ENCODE results near the gene EPGN.
"Not testable (repeated sequence)": the region's sequence is repeated elsewhere in the genome, so short reads cannot be mapped to it uniquely, and the experiment has no call there.

Gene EPGN

DNA sequence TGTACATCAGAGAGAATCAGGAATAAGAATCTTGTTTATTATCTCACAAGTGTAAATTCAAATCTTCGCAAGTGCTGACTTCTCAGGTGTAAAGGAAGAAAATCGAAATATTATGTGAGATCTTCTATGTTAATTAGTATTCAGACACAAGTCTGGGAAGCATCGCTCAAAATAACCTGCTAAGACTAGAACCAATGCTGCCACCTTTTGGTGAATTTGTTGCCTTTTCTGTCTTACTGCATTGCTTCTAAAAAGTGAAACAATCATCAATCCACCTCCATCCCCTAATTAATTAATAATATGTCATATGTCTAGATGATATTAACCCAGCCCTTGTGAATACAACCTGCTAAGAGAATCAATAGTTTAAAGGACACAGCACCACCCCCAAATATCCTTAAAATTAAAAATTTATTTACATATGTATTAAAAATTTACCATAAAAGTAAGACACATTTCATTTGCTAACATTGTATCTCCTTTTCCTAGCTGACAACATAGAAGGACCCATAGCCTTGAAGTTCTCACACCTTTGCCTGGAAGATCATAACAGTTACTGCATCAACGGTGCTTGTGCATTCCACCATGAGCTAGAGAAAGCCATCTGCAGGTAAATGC lies 3.5 kb downstream of the EPGN start:
- DNase-seq = no peak

DNA sequence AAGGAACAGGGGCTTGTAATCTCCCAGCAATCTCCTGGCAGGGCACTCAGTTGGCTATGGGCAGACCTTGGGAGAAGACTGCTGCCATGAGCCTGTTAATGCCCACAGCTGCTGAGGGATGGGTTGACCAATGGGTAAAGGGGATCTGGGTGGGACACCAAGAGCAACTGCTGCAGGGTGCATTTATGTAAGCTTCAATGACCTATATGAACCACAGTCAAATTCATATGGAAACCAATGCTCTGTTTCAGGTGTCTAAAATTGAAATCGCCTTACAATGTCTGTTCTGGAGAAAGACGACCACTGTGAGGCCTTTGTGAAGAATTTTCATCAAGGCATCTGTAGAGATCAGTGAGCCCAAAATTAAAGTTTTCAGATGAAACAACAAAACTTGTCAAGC lies 6.1 kb downstream of the EPGN start:
- DNase-seq = no peak

DNA sequence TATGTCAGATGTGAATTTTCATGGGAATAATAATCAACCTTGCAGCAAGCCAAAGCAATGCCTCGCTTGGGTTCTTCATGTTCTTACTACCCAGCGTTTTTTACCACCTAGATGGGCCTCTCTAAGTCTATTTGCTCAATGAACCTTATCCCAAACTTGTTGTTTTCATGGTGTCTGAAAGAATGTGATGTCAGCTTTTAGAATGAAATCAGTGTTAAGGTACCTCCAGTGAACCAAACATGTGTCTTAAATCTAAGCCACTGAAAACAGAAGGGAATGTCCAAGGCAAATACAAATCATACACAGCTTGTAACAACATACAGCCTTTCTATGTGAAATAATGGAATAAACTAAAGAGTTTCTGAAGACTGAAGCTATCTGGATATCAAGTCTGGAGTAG lies 6.7 kb downstream of the EPGN start:
- no peak for DNase-seq

DNA sequence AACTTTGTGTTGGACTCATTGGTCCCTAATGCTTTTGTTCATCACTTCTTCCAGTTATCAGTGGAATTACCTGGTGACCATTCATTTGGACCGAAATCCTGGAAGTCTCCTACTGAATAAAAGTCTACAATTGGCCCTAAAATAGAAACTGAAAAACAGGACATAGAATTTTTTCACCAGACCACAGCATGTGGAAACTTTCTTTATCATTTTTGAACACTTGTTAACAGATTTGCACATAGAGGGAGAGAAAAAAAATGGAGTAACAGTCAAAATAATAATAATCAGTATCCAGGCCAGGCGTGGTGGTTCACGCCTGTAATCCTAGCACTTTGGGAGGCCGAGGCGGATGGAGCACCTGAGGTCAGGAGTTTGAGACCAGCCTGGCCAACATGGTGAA lies 7.1 kb downstream of the EPGN start:
- no peak for DNase-seq

DNA sequence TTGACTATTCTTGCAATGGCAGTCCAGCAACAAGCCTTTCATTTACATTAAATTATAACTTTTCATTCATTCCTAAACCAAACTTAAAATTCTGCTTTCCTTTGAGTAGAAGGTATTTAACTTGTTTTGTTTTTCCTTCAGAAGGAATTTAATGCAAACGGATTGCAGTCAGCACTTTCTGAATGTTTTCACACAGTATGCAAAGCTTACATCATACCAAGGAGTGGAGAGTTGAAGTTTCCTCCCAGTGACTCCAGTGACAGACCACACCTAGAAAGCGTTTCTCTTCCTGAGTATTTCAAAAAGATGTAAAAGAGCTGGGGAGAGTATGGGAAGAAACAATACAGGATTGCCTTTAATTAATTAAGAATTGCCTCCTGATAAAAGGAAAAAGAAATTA lies 8.1 kb downstream of the EPGN start:
- DNase-seq = no peak

DNA sequence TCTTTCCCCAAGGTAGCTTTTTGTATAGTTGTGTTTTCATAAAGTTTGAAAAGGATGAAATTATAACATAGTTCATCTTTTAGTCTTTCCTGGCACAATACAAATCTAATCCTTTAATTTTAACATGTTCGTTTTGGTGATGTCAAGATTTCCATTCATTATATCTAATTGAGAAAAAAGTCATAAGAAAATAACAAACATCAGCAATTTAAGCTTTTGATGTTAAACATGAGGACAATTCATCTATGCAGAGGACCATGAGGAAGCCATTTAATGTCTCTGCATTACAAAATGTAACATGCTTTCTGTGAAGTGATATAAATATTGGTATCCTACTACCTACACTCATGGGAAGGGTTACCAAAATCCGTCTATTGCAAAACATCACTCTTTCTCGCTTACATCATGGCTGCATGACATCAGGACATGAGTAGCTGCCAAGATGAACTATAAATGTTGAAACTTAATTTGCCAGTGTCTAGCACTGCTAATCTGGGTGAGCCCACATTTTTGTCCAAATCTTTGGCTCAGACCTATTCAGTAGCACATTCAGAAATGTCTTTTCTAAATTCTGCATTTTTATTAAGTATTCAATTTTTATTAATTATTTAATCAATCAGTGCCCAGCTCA lies 9.5 kb downstream of the EPGN start:
- DNase-seq = no peak

DNA sequence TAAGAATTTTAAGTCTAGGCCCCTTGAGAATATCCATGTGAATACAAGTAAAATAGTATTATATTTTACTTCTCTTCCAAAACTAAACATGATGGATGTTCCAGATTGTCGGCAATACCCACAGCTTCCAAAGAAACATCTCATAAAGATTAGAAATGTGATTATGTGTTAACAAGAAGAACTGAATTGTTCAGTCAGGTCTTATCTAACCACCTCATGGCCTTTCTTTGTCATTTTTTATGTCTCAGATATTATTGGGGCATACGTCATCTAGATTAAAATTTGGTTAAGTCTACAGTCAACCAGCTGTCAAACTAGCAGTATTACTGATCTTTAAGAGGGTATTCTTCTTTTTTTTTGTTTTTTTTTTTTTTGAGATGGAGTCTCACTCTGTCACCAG lies 10.0 kb downstream of the EPGN start:
- no peak for DNase-seq

DNA sequence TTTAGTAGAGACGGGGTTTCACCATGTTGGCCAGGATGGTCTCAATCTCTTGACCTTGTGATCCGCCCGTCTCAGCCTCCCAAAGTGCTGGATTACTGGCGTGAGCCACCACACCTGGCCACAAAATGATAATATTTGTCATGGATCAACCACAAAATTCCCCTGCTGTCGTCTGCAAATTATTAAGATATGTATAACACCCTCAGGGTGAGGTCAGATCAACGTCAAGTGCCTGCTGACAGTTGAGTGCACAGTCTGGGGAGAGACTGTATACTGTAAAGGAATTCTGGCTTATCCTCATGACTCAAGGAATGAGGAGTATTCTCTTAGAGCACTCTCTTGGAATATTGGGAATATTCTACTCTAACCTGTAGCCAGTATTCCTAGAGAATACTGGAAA lies 11.2 kb downstream of the EPGN start:
- DNase-seq = no peak

DNA sequence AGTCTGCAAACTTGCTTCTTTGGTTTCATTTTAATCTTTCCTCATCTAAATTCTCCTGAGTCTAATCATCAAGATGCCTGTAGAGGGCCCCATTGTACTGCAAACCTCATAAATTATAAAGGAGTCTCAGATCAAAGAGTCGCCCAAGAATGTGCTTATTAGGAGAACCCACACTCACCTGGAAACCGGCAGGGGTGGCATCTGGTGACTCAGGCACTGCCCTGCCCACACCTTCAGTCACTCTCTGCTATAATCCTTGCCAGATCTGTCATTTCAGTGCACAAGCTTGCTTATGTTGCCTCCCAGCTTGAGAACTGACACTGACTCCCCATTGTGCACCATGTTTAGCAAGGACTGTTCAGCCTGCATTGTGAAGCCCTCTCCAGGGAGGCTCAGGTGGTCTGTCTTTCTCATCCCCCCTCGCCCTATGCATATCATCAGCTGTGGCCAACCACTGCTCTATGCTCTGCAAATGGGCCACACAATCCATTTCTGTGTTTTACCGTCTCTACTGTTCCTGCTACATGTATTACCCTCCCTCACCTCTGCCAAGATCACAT lies 12.4 kb downstream of the EPGN start:
- peak; percentile 56 for DNase-seq

DNA sequence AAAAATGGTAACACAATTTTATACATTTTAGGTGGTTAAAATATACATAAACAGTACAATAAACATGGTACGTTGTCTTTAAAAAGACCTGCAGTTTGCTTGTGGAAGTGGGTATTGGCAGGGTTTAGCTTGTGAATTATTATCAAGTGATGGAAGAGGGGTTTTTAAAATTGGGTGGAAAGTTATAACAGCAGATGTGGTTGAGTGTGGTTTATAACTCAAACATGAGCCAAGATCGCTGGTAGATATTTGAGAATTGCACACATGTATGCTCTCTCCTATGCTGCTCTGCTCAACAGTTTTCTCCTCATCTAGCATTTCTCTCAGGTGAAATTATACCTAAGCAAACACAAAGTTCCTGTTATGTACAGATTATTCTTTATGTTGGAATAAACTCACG lies 14.0 kb downstream of the EPGN start:
- no peak for DNase-seq

DNA sequence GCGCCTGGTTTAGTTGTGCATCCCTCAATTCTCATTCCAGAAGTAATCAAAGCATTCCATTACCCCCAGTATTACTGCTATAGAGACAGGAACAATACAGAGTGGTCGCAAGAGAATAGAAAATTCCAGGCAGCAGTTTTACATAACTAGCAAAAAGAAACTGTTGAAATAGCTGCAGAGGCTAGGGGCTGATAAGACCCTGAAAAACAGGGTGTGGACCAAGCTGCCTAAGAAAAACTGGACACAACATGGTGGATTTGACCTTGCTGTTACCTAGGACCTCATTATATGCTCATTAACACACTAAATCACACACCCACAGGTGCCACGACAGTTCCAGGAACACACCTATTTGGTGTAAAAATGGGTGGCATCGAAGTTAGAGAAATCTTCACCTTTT lies 15.4 kb downstream of the EPGN start:
- DNase-seq = no peak

DNA sequence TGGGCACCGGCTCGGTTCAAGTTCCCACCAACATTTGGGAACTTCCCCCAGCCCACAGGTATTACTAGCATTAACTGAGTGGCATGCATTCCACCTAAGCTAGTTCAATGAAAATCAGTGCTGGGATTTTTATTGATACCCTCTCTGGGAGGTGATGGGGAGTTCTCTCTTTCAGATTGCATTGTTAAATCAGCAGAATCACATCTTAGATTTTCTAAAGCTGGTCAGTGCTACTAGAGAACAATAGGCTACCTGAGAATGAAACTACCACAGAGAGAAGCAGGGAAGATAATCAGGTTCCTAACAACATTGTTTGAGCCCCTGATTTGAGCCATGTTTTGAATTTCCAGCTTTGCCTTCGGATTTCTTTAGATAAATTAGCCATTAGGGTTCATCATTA lies 16.0 kb downstream of the EPGN start:
- DNase-seq = no peak

DNA sequence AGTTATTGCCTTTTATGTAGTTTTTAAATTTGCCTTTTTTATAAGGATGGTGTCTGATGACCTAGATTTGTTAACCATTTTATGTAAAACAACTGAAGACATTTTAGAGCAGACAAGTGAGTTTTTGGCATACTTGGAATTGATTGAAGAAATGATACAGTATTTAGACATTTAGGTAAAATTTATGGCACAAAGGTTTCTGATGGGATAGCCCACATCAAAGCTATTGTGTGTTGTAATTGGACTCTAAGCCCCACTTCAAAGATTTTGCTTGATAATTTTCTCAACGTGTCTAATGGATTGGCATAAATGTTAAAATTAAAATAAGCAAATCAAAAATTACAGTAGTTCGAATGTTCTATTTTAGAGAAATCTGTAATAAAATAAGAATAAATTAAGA lies 17.6 kb downstream of the EPGN start:
- no peak for DNase-seq

DNA sequence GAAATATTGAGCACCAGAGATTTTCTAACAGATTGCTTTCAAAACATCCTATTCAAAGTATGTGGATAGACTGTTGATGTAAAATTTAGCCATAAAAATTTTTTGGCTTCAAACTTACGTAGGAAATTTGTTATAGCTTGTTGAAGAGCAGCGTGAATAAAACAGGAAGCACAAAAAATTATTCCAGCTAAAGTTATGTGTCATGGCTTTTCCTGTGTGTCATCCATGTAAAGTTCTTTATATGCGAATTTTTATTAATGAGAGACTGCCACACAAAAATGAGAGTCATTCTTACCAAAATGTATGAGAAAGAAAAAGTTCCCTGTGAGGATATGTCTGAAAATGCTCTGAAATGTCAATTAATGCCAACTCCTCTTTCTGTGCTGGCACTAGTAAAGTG lies 19.5 kb downstream of the EPGN start:
- no peak for DNase-seq

DNA sequence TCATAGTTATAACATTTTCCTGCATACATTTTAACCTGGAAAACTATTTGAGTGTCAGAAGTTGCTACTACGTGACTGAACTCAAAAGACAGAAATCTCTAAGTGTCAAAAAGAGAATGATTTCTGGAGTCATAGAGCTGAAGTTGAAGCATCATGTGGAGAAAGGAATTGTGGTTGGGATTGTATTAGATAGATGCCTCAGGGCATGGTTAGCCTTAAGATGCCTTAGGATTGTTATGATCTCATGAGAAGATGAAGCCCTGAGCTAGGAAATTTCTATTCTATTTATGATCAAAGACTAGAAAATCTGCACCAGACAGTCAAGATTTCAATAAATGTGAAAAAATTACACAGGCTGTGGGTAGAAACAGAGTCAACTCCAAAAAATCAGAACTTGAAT lies 20.2 kb downstream of the EPGN start:
- DNase-seq = no peak

DNA sequence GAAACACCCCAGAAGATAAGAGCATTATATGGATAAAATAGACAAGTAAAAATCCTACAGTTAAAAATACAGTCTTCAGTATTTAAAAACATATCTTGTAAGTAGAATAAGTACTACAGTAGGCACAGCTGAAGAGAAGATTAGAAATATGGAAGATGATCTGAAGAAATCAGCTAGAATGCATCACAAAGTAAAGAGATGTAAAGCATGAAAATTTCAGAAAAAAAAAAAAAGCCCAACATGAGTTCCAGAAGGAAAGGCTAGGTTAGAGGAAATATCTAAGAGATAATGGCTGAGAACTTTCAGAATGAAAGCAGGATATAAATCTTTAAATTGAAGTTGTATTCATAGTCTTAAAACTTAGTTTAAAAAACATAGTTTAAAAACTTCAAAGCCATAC lies 21.0 kb downstream of the EPGN start:
- no peak for DNase-seq

DNA sequence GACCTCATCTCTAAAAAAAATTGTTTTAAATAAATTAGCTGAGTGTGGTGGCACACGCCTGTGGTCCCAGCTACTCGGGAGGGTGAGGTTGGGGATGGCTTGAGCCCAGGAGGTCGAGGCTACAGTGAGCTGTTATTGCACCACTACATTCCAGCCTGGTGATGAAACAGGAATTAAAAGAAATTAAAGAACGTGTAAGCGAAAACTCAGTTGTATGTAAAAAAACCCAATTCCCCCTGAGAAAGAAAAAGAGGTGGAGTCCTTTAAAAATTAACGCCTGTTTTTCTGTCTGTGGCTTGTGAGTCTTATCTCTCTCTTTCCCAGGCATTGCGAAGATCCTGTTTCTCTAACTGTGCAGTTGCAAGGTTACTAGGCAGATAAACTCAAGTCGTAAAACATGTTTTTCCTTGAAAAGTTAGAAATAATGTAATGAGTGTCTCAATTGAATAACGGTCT lies 22.1 kb downstream of the EPGN start:
- no peak for DNase-seq

DNA sequence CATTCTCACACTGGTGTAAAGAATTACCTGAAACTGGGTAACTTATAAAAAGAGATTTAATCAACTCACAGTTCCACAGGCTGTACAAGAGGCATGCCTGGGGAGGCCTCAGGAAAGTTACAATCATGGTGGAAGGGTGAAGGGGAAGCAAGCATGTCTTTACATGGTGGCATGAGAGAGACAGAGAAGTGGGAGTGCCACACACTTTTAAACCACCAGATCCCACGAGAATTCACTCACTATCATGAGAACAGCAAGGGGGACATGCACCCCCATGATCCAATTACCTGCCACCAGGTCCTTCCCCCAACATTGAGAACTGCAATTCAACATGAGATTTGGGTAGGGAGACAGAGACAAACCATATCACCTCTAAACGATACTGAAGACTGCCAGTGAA lies 23.0 kb downstream of the EPGN start:
- DNase-seq = no peak

DNA sequence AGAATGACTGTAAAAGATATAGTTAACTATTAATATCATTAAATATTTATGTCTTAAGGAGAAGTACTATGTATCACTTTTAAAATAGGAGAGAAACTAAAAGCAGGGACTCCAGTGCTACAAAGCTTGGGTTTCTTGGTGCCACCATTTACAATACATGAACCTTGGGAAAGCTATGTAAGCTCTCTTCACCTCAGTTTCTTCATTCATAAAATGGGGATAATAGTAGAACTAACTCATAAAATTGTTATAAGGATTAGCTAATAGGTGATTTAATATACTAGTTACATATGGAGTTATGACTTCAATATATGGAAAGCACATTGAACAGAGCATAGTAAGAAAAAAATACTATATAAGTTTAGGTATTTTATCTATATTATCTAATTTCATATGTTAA lies 23.7 kb downstream of the EPGN start:
- DNase-seq = no peak

DNA sequence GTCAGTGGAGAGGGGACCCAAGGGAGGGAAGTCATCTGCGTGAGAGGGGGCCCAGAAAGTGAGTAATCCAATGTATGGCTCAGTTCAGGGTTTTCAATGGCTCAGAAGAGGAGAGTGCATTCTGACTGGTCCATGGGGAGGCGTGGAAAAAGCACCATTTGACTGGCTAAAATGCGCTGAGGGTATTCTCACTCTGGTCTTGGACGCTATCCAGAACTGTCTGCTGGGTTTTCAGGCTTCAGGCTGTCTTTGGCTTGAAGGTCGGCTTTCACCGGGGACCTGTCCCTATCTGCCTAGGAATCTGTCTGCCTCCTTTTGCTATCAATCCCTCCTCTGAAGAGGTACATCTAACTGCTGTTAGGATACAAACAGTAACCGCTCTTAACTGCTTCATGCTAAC lies 26.4 kb downstream of the EPGN start:
- DNase-seq = no peak

DNA sequence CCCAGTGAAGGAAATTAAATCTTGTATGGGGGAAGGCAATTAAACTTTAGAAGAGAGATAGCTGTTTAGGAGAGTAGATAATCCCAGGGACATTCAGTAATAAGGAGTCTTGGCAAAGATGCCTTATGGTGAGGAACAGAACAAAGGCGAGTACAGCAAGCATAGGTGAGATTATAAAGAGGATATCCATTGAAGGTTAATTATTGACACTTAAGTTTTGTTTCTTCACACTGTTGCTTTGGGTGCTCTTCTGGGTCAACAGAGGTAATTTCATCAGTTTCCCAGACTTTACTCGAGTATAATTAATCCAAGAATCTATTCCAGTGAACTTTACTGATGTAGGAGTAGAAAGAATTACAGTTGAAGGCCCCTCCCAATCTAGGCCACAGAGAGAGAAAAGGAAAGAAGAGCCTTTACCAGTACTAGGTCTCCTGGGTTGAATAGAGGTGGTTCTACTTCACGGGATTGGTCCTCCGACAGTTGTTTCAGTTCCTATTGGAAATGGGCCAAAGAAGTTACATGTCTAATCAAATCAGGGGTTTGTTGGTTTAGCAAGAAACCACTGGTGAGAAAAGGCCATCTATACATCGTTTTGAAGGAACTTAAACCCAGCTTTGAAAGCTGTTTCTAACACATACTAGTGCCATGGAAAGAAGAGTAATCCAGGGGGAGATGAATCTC lies 27.2 kb downstream of the EPGN start:
- DNase-seq = no peak

DNA sequence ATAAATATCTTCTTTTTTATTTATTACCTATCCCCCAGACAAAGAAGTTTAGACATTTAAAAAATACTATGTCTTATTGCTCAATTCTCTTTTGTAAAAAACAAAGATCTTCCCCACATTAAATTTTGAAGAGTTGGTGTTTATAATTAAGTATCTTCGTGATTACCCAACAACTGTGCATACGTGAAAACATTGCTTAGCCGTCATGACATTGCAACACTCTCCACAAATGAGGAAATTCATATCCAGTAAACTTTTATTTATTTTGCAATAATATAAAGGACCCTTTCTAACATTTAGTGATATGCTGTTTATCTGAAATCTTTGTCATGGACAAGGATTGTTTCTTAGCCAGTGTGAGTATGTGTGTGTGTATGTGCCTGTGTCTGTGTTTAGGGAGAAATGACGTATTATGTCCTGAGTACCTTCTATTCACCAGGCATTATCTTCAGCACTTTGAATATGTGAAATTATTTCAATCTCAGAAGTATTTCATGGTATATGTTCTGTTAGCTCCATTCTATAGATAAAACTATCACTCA lies 30.6 kb downstream of the EPGN start:
- DNase-seq = no peak

DNA sequence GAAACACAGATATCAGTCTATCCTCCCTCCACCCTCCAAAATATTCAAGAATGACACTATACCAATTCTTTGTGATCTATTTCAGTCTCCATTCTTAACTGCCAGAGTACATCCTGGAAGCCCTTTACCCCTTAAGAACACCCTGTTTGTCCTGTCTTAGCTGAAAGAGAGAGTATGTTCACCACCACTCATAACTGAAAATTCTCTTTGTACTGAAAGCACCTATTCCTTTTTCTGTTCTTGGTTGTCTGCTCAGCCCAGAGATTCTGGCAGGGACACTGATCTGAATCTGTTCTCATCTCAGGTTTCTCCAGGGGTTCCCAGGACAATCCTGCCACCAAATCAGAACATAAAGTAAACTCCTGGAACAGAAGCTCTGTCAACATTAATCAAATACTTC lies 31.2 kb downstream of the EPGN start:
- no peak for DNase-seq

DNA sequence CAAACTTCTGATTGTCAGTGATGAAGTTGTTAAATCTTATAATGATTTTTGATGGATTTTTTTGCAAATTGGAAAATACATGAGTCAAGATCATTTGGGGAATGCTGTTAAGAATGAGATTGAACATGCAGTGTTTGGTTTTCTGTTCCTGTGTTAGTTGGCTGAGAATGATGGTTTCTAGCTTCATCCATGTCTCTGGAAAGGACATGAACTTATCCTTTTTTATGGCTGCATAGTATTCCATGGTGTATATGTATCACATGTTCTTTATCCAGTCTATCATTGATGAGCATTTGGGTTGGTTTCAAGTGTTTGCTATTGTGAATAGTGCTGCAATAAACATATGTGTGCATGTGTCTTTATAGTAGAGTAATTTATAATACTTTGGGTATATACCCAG lies 32.2 kb downstream of the EPGN start:
- not testable (repeated sequence) for DNase-seq
